ENCODE measurements around the gene PPP2R2C. TPM values are rescaled to one million over a fixed set of nuclear protein-coding genes. Genes with fewer than 3 reads are reported as not detected.

Gene PPP2R2C
- total and polyA plus RNA-seq, 2 of the 4 experiments (the other 2 are of a cell fraction): 0.03 TPM; not detected in 1

DNA sequence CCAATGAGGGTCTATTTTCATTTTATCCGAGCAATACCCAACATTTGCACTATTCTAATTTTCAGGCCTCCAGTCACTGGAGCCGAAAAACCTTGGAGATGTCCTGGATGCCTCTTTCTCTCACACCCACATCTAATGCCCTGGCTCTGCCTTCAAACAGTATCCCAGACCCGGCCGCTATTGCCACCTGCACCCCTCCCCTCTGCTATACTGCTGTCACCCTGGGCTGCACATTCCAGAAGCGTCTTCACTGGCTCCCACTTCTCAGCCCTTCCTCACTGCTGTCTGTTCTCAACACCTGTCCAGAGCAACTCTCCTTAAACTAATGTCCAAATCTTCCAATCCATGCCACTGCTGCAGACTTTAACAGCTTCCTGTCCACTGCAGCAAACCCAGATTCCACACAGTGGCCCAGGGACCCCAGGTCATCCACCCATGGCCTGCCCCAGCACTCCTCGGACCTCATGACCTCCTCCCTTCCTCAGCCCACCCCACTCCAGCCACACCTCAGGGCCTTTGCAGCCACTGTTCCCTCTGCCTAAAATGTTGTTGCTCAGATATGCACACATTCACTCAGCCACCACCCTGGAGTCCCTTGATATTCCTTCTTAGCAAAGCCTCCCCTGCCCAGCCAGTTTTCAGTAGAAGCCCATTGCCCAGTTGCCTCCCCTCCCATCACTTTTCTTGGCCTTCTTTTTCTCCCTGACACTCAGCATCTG is 30.5 kb upstream of the PPP2R2C start:
- WGBS, 2 experiments (ENCODE audit: extremely low coverage in 2 of 2, insufficient read length in 1 of 2): 31% methylated on average over 5 of the region's 6 CpGs; no CpG with 5 or more reads in 1 of the 2 experiments
- Histone ChIP-seq H3K23ac (ENCODE audit: low read depth, low read length) (no peak overlapping the region), H3K18ac (ENCODE audit: low read depth, low read length) (no peak overlapping the region), H3K4me1 (ENCODE audit: control insufficient read depth, insufficient read depth, low read length) (no peaks in the 10 kb centered on the region), H2BK20ac (ENCODE audit: low read depth, low read length) (no peak overlapping the region), H3K27me3 (ENCODE audit: control insufficient read depth, insufficient read depth, low read length) (no peaks in the 10 kb centered on the region), H3K56ac (ENCODE audit: extremely low read depth, insufficient read depth, low read length) (no peak overlapping the region), H2AK5ac (ENCODE audit: low read depth, low read length) (no peak overlapping the region), H2BK5ac (ENCODE audit: low read depth, low read length, poor library complexity, severe bottlenecking) (no peak overlapping the region), H2BK120ac (ENCODE audit: low read depth, low read length) (no peak overlapping the region), H3K4me3 (ENCODE audit: insufficient read depth, low read depth, low read length) (no peak overlapping the region), H3K36me3 (ENCODE audit: control insufficient read depth, insufficient read depth, low read length) (no peaks in the 10 kb centered on the region), H3K9me1 (ENCODE audit: insufficient read depth, low read length) (no peaks in the 10 kb centered on the region), H4K8ac (ENCODE audit: low read depth in 2 of 2, low read length in 2 of 2) (no peak overlapping the region), H4K91ac (ENCODE audit: insufficient read depth, low read depth, low read length) (no peak overlapping the region), H4K20me1 (ENCODE audit: insufficient read depth, low read length) (no peaks in the 10 kb centered on the region), H3K14ac (replicated peaks; ENCODE audit: low read depth, low read length) (no peak overlapping the region), H3K4ac (ENCODE audit: low read depth, low read length) (no peak overlapping the region), H3K9ac (ENCODE audit: low read depth, low read length) (no peak overlapping the region), H2AFZ (replicated peaks; ENCODE audit: low read length, poor library complexity) (no peak overlapping the region), H3K9me3 (ENCODE audit: control insufficient read depth, insufficient read depth, low read length) (no peaks in the 10 kb centered on the region), H3K27ac (ENCODE audit: insufficient read depth, low read length) (no peak overlapping the region), H2BK15ac (ENCODE audit: low read depth, low read length) (no peak overlapping the region), H3K4me2 (ENCODE audit: low read depth, low read length) (no peak overlapping the region), H3K79me1 (ENCODE audit: low read depth in 1 of 2, low read length in 2 of 2) (no peaks in the 10 kb centered on the region), H4K5ac (ENCODE audit: low read depth, low read length) (no peak overlapping the region), H2AK9ac (replicated peaks; ENCODE audit: low read depth, low read length, poor library complexity) (no peak overlapping the region)
- TF ChIP-seq RAD21 (IDR thresholded peaks at IDR 0.05; ENCODE audit: low read length) (no peak), CEBPB (IDR thresholded peaks at IDR 0.05; ENCODE audit: low read depth, low read length) (no peak), CHD1 (IDR thresholded peaks at IDR 0.05; ENCODE audit: low read depth, low read length) (no peak), BHLHE40 (IDR thresholded peaks at IDR 0.05; ENCODE audit: low read depth, low read length) (no peak), MAZ (IDR thresholded peaks at IDR 0.05; ENCODE audit: borderline replicate concordance, low read depth, low read length) (no peak), POLR2A (IDR thresholded peaks at IDR 0.05; ENCODE audit: low read depth, low read length) (no peak), RCOR1 (IDR thresholded peaks at IDR 0.05; ENCODE audit: insufficient replicate concordance, low read length) (no peak), NFE2L2 (IDR thresholded peaks at IDR 0.05; ENCODE audit: low read depth, low read length) (no peak), MAFK (IDR thresholded peaks at IDR 0.05; ENCODE audit: low read depth, low read length) (no peak), MXI1 (IDR thresholded peaks at IDR 0.05; ENCODE audit: borderline replicate concordance, low read depth, low read length) (no peak)
- TF ChIP-seq, protein P1, sequence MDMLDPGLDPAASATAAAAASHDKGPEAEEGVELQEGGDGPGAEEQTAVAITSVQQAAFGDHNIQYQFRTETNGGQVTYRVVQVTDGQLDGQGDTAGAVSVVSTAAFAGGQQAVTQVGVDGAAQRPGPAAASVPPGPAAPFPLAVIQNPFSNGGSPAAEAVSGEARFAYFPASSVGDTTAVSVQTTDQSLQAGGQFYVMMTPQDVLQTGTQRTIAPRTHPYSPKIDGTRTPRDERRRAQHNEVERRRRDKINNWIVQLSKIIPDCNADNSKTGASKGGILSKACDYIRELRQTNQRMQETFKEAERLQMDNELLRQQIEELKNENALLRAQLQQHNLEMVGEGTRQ (IDR thresholded peaks at IDR 0.05; ENCODE audit: low read depth, low read length): no peak
- TF ChIP-seq, protein P2, sequence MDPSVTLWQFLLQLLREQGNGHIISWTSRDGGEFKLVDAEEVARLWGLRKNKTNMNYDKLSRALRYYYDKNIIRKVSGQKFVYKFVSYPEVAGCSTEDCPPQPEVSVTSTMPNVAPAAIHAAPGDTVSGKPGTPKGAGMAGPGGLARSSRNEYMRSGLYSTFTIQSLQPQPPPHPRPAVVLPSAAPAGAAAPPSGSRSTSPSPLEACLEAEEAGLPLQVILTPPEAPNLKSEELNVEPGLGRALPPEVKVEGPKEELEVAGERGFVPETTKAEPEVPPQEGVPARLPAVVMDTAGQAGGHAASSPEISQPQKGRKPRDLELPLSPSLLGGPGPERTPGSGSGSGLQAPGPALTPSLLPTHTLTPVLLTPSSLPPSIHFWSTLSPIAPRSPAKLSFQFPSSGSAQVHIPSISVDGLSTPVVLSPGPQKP (IDR thresholded peaks at IDR 0.05; ENCODE audit: borderline replicate concordance, low read depth, low read length): no peak
- ATAC-seq (ENCODE audit: low read depth) (no peak), DNase-seq (no peak)
- no TSS peak for BruUV-seq (replicated peaks)
- ChIA-PET POLR2A (ENCODE audit: unreplicated experiment) (no interaction called here), CTCF (no interaction called here)
- dilution Hi-C loops (cut with HindIII; ENCODE audit: low sequenced_read_pairs, unreplicated experiment) (no loop called here), in situ Hi-C loops (cut with MboI; ENCODE audit: low sequenced_read_pairs) (no loop called here), intact Hi-C loops (cut with micrococcal nuclease) (no loop called here)

Measured in IMR-90 (cell line).